Skeletal muscle cell (primary cell): ENCODE measurements around the gene NAA35.

Experiments
- DNase-seq: peaks from one replicate; pipeline ENCODE4 v3.0.0-alpha.2; 2010; ENCODE audit warnings: low read depth
- H3K4me3 ChIP-seq: 2 replicates; pipeline ENCODE4 v1.5.1; 2011; ENCODE audit warnings: low read depth, mild to moderate bottlenecking, control low read depth, low read length, moderate library complexity

NAA35 gene

DNA sequence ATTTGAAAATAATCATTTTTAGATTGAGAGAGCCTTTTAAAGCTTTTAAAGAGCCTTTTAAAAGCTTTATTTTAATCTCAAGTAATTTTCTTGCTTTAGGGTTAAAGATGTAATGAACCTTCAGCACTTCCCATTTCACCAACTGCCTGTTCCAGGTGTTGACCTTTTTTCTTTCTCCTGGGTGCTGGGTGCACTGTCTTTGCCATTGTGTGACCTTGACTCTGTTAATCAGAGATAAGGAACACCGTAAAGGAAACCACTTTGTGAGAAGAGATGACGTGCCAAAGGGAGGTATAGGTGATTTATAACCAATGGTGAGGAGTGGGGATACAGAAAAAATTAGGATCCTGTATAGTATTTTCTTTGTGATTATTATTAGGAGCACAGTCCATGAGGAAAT is 68.2 kb downstream of the NAA35 start:
- H3K4me3 ChIP-seq = no peak overlapping the region
- DNase-seq = no peak

- no peak for DNase-seq
- no peak overlapping the region for H3K4me3 ChIP-seq
Measured at GRCh38 chr9:86020731-86021130, 79.8 kb downstream of the NAA35 start.

DNA sequence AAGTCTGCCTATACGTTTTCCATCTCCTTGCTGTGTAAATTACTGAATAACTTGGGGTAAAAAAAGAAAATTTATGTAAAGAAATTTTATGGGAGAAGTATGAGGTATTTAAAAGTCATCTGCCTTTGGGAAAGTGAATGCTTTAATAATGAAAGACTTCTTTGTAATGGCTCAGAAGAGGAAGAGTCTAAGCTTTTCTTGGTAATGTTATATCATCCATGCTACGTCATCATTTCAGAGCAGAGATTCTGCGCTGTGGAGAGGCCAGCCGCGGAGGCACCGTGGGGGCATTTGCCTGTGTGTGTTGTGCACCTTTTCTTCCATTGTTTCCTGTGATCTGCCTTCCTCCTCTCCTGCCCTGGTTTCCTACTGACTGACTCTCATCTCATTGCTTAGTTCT is 80.2 kb downstream of the NAA35 start:
- DNase-seq = no peak
- no peak overlapping the region for H3K4me3 ChIP-seq

DNA sequence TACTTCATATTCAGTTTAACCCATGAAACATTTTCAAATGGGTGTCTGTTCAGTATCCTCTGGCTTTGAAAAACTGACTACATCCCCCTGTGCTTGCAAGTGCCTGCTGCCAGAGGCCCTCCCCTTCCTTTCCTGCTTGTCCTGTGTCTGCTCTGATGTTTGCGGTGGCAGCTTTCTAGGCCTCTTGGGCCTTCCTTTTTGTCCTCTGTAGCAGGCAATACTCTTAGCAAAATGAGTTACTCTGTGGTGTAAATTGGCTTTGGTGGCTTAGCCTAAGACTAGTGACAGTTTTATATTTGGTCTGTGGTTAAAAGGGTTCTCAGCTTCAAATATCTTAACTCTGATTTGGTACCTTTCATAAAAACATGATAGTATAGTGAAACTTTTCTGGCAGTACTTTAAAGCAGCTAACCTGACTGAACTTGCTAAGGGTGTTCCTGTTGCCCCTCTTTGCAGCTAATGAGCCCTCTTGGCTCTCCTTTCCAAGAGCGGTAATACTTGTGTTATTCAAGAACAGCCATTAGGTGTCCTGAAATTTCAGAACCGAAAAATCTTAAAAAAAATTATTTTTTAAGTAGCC is 81.8 kb downstream of the NAA35 start:
- DNase-seq = no peak
- no peak overlapping the region for H3K4me3 ChIP-seq

DNA sequence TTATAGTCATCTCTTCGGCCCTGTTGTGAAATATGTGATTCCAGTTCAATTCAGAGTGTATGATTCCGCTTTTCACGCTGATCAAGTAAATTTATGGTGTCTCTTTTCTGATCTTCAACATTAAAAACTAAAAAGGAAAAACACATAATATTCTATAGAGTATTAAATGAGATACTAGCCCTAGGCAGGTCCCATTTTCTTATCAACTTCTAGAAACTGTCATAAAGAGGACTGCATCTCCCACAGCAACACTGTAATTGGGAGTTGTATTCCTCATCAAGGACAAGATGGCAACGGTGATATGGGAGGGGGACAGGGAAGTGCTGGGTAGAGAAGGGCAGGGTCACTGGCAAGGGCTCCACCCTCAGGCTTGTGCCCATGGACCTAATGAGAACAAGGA is 86.8 kb downstream of the NAA35 start:
- H3K4me3 ChIP-seq = no peak overlapping the region
- DNase-seq = no peak

- DNase-seq = peak; percentile 12
- no peak overlapping the region for H3K4me3 ChIP-seq
Measured at GRCh38 chr9:86034863-86035734, 94.2 kb downstream of the NAA35 start.

- H3K4me3 ChIP-seq = no peak overlapping the region
- no peak for DNase-seq
Measured at GRCh38 chr9:86035827-86036440, 95.0 kb downstream of the NAA35 start.

GRCh38 chr9:86036555-86036954 is 95.6 kb downstream of the NAA35 start:
- no peak overlapping the region for H3K4me3 ChIP-seq
- no peak for DNase-seq

DNA sequence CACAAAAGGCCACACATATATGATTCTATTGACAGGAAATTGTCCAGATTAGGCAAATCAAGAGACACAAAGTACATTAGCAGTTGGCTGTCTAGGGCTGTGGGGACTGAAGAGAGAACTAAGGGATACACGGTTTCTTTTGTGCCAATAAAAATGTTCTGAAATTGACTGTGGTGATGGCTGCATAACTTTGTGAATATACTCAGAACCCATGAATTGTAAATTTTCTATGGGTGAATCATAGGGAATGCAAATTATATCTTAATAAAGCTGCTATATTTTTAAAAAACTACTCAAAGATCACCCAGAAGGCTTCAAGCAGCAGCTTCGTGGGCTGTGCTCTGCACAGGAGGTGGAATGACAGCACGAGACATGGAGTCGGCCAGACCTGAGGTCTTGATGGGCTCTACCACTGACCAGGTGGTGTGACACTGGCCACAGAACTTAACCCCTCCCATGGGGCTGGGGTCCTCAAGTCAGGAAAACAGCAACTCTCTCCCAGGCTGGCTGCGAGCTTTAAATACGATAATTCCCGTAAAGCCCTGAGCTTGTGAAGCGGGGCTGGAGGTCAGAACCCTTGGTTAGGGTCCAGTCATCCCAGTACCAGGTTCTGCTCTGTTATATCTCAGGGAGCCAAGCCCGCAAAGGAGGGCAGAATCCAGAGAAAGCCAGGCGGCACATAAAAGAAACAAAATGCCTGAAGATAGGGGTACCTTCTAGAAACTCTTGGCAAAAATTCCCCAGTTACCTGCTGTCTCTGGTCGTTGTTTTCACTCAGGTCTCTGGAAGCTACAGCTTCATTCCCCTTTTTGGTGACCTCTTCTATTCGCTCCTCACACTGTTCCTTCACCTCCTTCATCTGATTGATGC is 99.3 kb downstream of the NAA35 start:
- no peak overlapping the region for H3K4me3 ChIP-seq
- no peak for DNase-seq

DNA sequence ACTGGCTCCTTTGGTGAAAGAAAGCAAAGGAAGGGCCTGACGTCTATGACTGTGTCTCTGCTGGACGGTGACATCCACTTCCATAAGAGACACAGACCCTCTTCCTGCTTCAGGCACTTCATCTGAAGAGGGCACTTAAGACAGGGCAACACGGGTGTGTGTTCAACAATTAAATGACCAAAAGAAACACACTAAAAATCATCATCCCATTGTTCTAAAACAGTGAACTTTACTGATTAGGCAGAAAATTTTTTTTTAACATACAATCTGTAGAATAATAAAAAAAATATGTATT is 99.9 kb downstream of the NAA35 start:
- H3K4me3 ChIP-seq = no peak overlapping the region
- no peak for DNase-seq

- DNase-seq = peak; percentile 41
- no peak overlapping the region for H3K4me3 ChIP-seq
Measured at GRCh38 chr9:86041311-86041741, 100.4 kb downstream of the NAA35 start.

DNA sequence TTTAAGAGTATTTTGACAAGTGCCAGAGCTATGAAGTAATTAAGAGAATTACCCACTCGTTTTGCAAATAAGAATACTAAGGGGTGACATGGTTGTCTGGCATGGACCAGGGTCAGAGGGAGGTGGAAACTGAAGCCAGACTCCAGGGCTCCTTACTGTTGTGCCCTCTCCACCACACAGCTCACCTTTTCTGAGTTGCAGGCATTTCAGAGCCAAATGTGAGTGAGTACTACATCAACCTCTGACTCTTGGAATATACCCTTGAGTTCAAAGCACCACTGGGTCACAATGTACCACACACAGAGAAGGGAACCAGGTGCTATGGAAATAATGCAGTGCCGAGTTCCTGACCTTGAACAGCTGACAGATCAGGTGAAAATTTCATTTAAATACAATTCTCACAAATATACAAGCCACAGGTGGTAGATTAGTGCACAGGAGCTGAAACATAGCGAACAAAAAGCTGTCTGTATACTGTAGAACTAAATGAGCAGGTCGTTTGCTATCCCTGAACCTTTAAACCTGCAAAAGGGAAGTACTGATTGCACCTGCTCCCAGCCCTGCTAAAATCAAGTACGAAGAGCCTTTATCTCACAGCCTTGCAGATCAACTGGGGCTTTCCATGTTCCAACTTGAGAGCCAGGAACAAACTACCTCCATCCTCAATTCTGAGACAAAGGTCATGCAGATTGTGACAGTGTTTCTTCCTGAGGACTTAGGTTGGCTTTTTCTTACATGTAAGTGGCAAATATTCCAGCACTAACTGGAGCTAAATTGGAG is 101.4 kb downstream of the NAA35 start:
- DNase-seq = no peak
- H3K4me3 ChIP-seq = no peak overlapping the region

GRCh38 chr9:86043586-86043985 is 102.6 kb downstream of the NAA35 start:
- DNase-seq = no peak
- H3K4me3 ChIP-seq = no peak overlapping the region

DNA sequence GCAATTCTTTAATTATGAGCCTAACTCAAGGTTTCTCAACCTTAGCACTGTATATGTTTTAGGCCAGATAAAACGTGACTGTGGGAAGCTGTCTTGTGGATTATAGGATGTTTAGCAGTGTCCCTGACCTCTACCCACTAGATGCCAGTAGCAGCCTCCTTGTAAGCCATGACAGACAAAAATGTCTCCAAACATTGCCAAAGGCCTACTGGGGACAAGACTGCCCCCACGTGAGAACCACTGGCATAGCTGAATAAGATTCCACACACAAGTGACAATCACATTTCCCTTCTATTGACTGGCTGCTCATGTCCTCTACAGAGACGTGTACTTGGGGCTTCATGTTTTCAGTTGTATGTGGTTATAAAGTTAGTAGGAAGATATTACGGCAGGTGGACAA is 103.1 kb downstream of the NAA35 start:
- no peak for DNase-seq
- no peak overlapping the region for H3K4me3 ChIP-seq

DNA sequence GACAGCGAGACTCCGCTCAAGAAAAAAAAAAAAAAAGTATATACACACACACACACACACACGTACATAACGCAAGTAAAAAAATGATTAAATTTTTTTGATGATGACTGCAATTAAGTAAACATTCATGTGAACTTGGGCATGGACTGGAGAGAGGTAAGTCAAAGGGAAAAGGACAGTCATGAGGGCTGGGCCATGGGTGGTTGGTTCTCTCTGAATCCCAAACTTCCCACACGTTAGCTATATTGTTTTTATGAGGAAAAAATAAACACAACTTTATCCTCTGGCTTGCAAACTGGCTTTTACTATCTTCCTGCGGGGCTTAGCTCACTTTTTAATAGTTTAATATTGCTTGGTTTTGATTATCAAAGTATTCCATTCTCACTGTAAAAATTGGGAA is 104.7 kb downstream of the NAA35 start:
- DNase-seq = no peak
- no peak overlapping the region for H3K4me3 ChIP-seq

GRCh38 chr9:86046071-86046636 is 105.2 kb downstream of the NAA35 start:
- no peak overlapping the region for H3K4me3 ChIP-seq
- DNase-seq = no peak

GRCh38 chr9:86046930-86047341 is 106.0 kb downstream of the NAA35 start:
- no peak for DNase-seq
- no peak overlapping the region for H3K4me3 ChIP-seq

- DNase-seq = no peak
- no peak overlapping the region for H3K4me3 ChIP-seq
Measured at GRCh38 chr9:86047361-86047760, 106.4 kb downstream of the NAA35 start.
